NCI-H2227 (cell line): Measurements from ENCODE around the gene ITPK1.
A peak's percentile ranks its signal among the peaks of the same experiment; 100 is the strongest.

Experiments used
- DNase-seq: peaks from one replicate; lab custom pipeline; 2025; ENCODE audit not compliant: unreplicated experiment; lab: John Stamatoyannopoulos, UW

Gene ITPK1

GRCh38 chr14:92906420-92906819 lies 209.3 kb downstream of the ITPK1 start:
- DNase-seq, result no peak

- DNase-seq, result no peak
Observed at GRCh38 chr14:92905667-92906066, 210.1 kb downstream of the ITPK1 start.

DNA sequence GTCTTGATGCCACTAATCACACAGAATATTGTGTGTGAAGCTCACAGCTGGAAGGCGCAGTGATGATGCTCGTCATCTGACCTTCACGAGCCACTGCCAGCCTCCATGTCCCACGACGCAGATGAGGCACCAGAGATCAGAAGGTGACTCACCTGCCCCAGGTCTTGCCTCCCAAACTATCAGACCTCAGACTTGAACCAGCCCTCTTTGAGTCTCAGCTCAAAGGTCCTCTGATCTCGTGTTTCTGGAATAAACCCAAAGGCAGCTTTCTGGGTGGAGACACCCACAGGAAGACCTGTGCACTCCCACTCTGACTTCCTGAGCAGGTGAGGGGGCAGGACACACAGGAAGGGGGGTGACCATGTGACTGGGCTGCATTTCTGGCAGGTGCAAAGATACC lies 212.4 kb downstream of the ITPK1 start:
- no peak for DNase-seq

DNA sequence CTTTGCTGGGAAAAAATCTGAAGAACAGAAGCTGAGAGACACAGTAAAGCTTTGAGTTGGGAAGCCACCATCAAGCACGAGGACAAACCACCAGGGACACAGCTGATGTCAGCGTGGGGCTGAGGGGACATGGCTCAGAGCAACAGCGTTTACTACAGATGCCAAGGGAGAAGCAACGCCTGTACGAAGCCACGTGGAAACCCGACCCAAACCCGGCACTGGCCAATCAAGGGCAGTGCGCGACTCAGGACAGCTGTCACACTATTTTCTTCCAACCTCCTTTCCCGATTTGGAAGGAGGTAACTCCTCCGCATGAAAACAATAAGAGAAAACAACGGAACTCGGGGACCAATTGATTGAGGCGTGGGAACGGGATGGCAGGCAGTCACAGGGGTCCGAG lies 213.0 kb downstream of the ITPK1 start:
- no peak for DNase-seq

DNA sequence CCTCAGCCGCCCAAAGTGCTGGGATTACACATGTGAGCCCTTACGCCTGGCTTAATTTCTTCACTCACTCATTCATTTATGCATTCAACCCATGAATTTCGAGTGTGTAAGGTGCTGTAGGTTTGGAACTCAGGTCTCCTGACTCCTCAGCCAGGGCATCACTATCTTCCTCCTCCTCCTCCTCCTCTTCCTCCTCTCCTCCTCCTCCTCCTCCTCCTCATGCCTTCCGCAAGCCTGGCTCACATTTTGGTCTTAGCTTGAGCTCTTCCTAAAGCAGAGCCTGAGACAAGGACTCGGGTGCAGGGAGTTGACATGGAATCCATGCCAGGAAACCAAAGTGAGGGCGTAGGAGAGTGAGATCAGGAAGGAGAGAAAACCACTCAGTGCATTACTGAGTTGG lies 213.5 kb downstream of the ITPK1 start:
- no peak for DNase-seq

DNA sequence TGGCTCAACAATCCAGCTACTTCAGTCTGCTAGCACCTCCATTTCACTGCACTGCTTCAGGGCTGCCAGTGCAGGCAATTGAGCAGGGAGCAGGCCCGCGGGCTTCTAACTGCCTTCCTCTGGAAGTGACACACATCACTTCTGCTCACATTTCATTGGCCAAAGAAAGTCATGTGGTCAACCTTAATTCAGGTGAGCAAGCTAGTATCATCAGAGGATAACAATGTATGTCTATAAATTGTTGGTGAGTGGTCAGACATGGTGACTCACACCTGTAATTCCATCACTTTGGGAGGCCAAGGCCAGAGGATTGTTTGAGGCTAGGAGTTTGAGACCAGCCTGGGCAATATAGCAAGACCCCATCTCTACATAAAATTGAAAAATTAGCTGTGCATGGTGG lies 215.1 kb downstream of the ITPK1 start:
- DNase-seq, result no peak

GRCh38 chr14:92898566-92899131 lies 217.1 kb downstream of the ITPK1 start:
- DNase-seq, result no peak

DNA sequence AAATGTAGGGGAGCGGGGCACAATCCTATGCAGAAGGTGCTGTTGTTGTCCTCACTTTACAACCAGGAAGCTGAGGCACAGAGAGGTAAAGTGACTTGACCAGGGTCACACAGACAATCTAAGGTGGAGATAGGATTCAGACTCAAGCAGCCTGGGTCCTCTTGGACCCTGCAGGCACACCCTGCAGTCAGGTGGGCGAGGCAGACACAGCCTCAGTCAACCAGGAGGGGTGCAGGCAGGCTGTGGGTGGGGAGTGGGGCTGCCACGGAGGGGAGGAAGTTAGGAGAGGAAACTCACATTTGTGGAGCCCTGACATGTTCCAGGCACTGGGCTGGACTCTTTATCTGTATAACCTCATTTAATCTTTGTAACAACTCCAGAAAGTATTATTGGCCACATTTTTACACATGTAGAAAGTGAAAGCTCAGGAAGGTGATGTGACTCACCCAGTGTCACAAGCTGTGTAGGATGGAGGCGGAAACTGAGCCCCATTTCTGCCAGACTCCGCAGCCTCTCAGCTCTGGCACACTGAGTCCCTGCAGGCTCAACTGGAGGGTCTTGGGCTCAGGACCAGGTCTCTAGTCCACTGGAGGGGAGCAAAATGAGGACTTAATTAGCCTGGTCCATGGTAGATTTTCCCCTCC lies 217.7 kb downstream of the ITPK1 start:
- DNase-seq, result no peak

GRCh38 chr14:92895352-92895878 lies 220.3 kb downstream of the ITPK1 start:
- no peak for DNase-seq

DNA sequence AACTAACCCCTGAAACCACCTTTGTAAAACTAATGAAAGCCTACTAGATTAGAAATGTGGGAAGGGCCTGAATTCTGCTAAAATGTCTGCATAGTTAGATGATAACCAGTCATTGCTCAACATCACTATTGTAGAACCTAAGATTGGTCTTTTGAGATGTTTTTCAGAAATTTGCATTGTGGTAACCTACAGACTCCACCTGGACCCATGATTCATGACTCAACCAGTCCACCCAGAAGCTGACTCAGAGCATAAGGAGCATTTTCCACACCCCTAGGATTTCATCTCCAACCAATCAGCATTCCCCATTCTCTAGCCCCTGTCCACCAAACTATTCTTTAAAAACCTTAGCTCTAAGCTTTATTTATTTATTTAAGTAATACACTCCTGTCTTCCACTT lies 223.1 kb downstream of the ITPK1 start:
- no peak for DNase-seq

DNA sequence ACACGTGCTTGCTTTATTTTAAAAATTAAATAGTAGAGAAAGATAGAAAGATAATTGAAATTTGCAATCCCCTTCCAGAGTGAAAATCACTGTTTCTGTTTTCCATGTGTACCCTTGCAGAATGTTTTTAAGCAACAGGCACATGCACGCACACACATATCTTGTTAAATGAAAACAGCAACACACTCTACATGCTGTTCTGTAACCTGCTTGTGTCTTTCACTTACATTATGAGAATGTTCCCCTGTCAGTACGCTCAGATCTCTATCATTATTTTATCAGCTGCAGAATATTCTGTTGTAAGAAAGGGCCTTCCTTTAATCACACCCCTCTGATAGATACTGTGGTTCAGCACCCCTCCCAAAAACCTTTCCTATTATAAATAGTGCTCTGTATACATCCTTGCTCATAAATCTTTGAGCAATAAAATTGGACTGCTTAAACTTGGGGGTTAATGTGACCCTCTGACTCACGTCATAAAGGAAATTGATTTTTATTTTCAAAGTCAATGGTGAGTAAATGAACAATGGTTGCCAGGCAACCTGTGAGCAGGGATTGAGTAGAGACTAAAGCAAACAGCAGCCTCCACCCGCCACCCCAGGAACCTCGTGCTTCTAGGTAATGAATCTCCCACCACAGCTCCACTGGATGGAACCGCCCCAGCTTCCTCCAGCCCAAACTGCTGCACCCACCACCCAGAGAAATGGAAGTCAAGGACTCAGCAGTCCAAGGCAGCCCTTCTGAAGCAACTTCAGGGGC lies 224.7 kb downstream of the ITPK1 start:
- DNase-seq, result peak; percentile 65

GRCh38 chr14:92888896-92889295 lies 226.8 kb downstream of the ITPK1 start:
- DNase-seq, result no peak

DNA sequence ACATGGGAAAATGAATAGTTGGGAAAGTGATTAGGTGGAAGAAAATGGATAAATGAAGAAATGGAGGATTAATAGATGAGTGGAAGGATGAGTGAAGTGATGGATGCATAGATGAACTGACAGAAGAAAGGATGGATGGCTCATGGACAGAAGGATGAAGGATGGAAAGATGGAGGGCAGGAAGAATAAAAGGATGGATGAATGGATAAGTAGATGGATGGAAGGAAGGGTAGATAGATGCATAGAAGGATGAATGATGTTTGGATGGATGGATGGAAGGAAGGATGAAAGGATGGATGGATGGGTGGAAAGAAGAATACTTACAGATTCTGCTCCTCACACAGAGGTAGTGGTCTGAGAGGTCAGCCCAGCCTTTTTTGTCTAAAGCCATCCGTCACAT lies 228.6 kb downstream of the ITPK1 start:
- DNase-seq, result no peak
